Stomach (tissue), 4 donors: ENCODE measurements around the gene SLC16A13.
"Not testable (repeated sequence)": the region's sequence is repeated elsewhere in the genome, so short reads cannot be mapped to it uniquely, and the experiment has no call there.

Experiments
- POLR2A ChIP-seq, 4 donors: fragments of 450-650 bp; IDR thresholded peaks; one replicate each; pipeline ENCODE4 v1.6.1; 2016; ENCODE audit warnings: antibody characterized with exemption in 4 of 4, control low read depth in 2 of 4, mild to moderate bottlenecking in 1 of 4, moderate library complexity in 1 of 4
- POLR2AphosphoS5 ChIP-seq, 3 donors: sonication (generic); formaldehyde crosslinking; IDR thresholded peaks; one replicate each; pipeline ENCODE4 v1.6.1; 2016; ENCODE audit warnings: antibody characterized with exemption in 3 of 3
- TF ChIP-seq, protein P1 (sequence below), 7 experiments: fragments of 450-650 bp in 4 of 7; fragments of 200-600 bp in 3 of 7; sonication (generic) in 3 of 7; IDR thresholded peaks; one replicate each; pipeline ENCODE4 v1.5.1; 2016 to 2019; ENCODE audit warnings: antibody characterized with exemption in 7 of 7, control low read depth in 2 of 7, mild to moderate bottlenecking in 1 of 7

DNA sequence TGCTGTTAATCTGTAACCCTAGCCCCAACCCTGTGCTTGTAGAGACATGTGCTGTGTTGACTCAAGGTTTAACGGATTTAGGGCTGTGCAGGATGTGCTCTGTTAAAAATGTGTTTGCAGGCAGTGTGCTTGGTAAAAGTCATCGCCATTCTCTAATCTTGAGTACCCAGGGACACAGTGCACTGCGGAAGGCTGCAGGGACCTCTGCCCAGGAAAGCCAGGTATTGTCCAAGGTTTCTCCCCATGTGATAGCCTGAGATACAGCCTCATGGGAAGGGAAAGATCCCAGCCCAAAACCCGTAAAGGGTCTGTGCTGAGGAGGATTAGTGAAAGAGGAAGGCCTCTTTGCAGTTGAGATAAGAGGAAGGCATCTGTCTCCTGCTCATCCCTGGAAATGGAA, 52.6 kb downstream of the SLC16A13 start:
- TF ChIP-seq, protein P1, sequence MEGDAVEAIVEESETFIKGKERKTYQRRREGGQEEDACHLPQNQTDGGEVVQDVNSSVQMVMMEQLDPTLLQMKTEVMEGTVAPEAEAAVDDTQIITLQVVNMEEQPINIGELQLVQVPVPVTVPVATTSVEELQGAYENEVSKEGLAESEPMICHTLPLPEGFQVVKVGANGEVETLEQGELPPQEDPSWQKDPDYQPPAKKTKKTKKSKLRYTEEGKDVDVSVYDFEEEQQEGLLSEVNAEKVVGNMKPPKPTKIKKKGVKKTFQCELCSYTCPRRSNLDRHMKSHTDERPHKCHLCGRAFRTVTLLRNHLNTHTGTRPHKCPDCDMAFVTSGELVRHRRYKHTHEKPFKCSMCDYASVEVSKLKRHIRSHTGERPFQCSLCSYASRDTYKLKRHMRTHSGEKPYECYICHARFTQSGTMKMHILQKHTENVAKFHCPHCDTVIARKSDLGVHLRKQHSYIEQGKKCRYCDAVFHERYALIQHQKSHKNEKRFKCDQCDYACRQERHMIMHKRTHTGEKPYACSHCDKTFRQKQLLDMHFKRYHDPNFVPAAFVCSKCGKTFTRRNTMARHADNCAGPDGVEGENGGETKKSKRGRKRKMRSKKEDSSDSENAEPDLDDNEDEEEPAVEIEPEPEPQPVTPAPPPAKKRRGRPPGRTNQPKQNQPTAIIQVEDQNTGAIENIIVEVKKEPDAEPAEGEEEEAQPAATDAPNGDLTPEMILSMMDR (IDR thresholded peaks at IDR 0.05) = not testable (repeated sequence)
- TF ChIP-seq POLR2A, POLR2AphosphoS5 (IDR thresholded peaks at IDR 0.05): not testable (repeated sequence)
